Neural progenitor cell (in vitro differentiated cells): Measurements from ENCODE around the gene CCDC138.

ENCODE experiments used
- EZH2 ChIP-seq: fragments of 200-600 bp; sonication (generic); IDR thresholded peaks from 2 replicates; pipeline ENCODE4 v1.6.1; 2017; ENCODE audit warnings: antibody characterized with exemption, mild to moderate bottlenecking, moderate library complexity
- TF ChIP-seq, protein P1 (sequence below): fragments of 200-600 bp; sonication (generic); IDR thresholded peaks from 2 replicates; pipeline ENCODE4 v1.5.1; 2017; ENCODE audit warnings: antibody characterized with exemption, mild to moderate bottlenecking

DNA sequence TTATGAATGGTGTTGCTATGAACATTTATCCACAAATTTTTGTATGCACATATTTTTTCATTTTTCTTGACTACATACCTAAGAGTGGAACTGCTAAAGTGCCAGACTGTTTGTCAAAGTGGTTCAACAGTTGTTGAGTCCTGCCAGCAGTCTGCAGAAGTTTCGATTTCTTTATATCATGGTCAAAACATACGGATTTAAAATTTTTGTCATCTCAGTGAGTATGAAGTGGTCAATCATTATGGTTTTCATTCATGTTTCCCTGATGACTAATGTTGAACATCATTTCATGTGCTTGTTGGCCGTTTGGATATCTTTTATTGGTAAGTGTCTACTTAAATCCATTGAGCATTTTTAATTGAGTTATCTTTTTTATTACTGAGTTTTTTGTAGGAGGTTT, 39.2 kb downstream of the CCDC138 start:
- TF ChIP-seq, protein P1, sequence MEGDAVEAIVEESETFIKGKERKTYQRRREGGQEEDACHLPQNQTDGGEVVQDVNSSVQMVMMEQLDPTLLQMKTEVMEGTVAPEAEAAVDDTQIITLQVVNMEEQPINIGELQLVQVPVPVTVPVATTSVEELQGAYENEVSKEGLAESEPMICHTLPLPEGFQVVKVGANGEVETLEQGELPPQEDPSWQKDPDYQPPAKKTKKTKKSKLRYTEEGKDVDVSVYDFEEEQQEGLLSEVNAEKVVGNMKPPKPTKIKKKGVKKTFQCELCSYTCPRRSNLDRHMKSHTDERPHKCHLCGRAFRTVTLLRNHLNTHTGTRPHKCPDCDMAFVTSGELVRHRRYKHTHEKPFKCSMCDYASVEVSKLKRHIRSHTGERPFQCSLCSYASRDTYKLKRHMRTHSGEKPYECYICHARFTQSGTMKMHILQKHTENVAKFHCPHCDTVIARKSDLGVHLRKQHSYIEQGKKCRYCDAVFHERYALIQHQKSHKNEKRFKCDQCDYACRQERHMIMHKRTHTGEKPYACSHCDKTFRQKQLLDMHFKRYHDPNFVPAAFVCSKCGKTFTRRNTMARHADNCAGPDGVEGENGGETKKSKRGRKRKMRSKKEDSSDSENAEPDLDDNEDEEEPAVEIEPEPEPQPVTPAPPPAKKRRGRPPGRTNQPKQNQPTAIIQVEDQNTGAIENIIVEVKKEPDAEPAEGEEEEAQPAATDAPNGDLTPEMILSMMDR, result no peak
- no peak for TF ChIP-seq EZH2
